Measurements from ENCODE around the gene WHRN. TPM values are rescaled to one million over a fixed set of nuclear protein-coding genes. Genes with fewer than 3 reads are reported as not detected.

The WHRN gene
- total RNA-seq, 1 donor from 2014 or later: 9.1 TPM

DNA sequence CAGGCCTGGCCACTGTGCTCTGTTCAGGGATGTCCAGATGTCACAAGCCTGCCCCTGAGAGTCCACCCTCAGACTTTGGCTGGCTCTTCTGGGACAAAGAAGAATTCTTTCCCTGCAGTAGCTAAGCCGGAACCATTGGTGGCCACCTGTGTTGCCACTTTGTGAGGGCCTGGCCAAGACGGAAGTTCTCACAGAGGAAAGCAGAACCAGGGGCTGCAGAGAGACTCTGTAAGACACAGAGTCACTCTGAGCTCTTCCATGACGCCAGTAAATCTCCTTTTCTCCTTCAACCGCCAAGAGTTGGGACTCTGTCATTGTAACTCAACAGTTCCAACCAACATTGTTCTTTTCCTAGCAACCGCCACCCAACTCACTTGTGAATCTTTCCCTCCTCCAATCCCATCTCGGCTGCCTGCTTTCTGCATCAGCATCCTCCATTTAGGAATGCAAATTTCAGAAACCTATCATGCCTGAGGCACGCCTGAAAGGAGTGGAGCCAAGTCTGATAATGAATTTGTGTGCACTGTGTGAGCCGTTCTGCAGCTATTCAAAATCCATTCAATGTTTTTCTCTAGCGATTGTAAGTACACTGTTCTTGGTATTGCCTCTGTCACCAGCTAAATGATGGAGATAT lies 44.5 kb upstream of the WHRN start:
- no peak overlapping the region for H3K4me3 ChIP-seq
- TF ChIP-seq, protein P1, sequence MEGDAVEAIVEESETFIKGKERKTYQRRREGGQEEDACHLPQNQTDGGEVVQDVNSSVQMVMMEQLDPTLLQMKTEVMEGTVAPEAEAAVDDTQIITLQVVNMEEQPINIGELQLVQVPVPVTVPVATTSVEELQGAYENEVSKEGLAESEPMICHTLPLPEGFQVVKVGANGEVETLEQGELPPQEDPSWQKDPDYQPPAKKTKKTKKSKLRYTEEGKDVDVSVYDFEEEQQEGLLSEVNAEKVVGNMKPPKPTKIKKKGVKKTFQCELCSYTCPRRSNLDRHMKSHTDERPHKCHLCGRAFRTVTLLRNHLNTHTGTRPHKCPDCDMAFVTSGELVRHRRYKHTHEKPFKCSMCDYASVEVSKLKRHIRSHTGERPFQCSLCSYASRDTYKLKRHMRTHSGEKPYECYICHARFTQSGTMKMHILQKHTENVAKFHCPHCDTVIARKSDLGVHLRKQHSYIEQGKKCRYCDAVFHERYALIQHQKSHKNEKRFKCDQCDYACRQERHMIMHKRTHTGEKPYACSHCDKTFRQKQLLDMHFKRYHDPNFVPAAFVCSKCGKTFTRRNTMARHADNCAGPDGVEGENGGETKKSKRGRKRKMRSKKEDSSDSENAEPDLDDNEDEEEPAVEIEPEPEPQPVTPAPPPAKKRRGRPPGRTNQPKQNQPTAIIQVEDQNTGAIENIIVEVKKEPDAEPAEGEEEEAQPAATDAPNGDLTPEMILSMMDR (IDR thresholded peaks at IDR 0.05): no peak
- TF ChIP-seq POLR2AphosphoS5 (IDR thresholded peaks at IDR 0.05; ENCODE audit: insufficient read depth in 1 of 2, low read depth in 1 of 2): no peak
- TF ChIP-seq POLR2A (IDR thresholded peaks at IDR 0.05): no peak
- no peaks in the 10 kb centered on the region for H3K36me3 ChIP-seq
- no peak for DNase-seq (ENCODE audit: extremely low spot score in 2 of 2)
- no peaks in the 10 kb centered on the region for H3K9me3 ChIP-seq
- H3K4me1 ChIP-seq: peaks cover 8% of the 10 kb centered on the region
- intact Hi-C loops (cut with DNase I): no loop called here
- H3K27ac ChIP-seq: no peak overlapping the region
- H3K27me3 ChIP-seq: no peaks in the 10 kb centered on the region

DNA sequence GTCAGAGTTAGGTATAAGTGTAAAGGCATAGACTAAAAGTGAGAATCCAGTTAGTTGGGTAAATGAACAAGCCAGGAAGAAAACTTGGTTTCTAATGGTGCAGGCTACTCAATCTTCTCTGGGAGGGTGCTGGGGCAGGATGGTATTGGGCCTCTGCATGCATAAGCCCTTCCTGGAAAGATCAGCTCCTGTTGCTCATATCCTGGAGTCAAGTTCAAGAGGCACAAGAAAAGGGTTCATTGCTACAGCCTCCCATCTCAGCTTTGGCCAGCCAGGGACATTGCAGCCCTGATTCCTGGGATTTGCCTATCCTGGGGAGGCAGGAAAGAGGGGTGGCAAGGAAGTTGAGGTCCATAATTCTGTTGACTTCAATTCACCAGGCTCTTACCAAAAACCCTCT lies 41.6 kb upstream of the WHRN start:
- intact Hi-C loops (cut with DNase I): no loop called here
- no peak for DNase-seq (ENCODE audit: extremely low spot score in 2 of 2)

DNA sequence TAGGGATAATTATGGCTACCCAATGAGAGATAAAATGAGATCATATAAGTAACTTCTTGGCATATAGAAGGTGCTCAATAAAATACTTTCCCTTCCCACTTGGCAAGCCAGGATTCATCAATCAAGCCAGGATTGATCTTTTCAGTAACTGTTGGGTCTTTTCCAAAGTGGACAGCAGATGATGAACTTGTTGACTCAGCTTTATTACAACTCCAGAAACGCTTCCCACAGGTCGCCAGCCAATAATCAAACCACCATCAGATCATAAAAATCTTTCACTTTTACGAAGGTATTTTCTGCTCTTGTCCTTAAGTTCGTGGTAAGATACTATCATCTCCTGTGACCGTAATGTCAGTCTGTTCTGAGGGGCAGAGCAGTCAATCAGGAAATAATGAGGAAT lies 39.8 kb upstream of the WHRN start:
- H3K36me3 ChIP-seq: no peaks in the 10 kb centered on the region
- no peak for DNase-seq (ENCODE audit: extremely low spot score in 2 of 2)
- no peak overlapping the region for H3K27ac ChIP-seq
- H3K4me3 ChIP-seq: no peak overlapping the region
- TF ChIP-seq, protein P1 (IDR thresholded peaks at IDR 0.05): no peak
- no peak for TF ChIP-seq POLR2A (IDR thresholded peaks at IDR 0.05)
- TF ChIP-seq POLR2AphosphoS5 (IDR thresholded peaks at IDR 0.05; ENCODE audit: insufficient read depth in 1 of 2, low read depth in 1 of 2): no peak
- no peaks in the 10 kb centered on the region for H3K27me3 ChIP-seq
- intact Hi-C loops (cut with DNase I): no loop called here
- H3K9me3 ChIP-seq: no peaks in the 10 kb centered on the region
- H3K4me1 ChIP-seq: no peaks in the 10 kb centered on the region

More for the DNA sequence above, 41.6 kb upstream of the WHRN start:
- no peak overlapping the region for H3K4me3 ChIP-seq
- no peak overlapping the region for H3K27ac ChIP-seq
- peaks cover 3% of the 10 kb centered on the region for H3K4me1 ChIP-seq
- TF ChIP-seq, protein P1 (IDR thresholded peaks at IDR 0.05): no peak
- TF ChIP-seq POLR2A (IDR thresholded peaks at IDR 0.05) (no peak), POLR2AphosphoS5 (IDR thresholded peaks at IDR 0.05; ENCODE audit: insufficient read depth in 1 of 2, low read depth in 1 of 2) (no peak)
- no peaks in the 10 kb centered on the region for H3K27me3 ChIP-seq
- no peaks in the 10 kb centered on the region for H3K36me3 ChIP-seq
- H3K9me3 ChIP-seq: no peaks in the 10 kb centered on the region

DNA sequence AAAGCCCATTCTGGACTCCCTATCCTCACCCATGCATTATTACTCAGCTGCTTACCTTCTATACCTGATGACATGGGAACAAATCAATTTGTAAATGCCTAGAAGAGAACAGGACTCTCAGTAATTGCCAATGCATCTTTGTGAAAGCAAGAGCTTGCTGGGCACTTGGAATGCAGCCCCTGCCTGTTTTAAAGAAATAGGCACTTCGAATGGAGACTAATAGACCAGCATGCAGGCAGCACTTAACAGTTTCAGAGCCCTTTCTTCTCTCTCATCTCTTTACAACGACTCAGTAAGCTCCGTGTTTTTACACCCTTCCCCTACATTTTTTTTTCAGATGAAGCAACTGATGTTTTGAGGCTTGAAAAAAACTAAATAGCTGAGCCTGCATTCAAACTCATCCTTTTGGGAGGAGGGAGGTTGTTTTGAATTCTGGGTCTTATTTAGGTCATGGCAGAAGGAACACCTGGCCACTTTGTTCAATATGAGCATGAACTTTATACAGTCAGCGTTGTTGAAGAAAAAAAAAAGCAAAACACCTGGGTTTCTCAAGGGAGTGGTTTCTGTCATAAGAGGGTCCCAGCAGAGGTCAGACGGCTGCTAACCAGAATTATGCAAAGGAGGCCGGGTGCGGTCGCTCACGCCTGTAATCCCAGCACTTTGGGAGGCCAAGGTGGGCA lies 34.6 kb upstream of the WHRN start:
- Histone ChIP-seq H3K4me1 (no peaks in the 10 kb centered on the region), H3K9me3 (no peaks in the 10 kb centered on the region), H3K27ac (no peak overlapping the region), H3K27me3 (no peaks in the 10 kb centered on the region), H3K36me3 (no peaks in the 10 kb centered on the region), H3K4me3 (no peak overlapping the region)
- no peak for DNase-seq (ENCODE audit: extremely low spot score in 2 of 2)
- TF ChIP-seq, protein P1 (IDR thresholded peaks at IDR 0.05): no peak
- no peak for TF ChIP-seq POLR2AphosphoS5 (IDR thresholded peaks at IDR 0.05; ENCODE audit: insufficient read depth in 1 of 2, low read depth in 1 of 2)
- no peak for TF ChIP-seq POLR2A (IDR thresholded peaks at IDR 0.05)
- intact Hi-C loops (cut with DNase I): no loop called here

DNA sequence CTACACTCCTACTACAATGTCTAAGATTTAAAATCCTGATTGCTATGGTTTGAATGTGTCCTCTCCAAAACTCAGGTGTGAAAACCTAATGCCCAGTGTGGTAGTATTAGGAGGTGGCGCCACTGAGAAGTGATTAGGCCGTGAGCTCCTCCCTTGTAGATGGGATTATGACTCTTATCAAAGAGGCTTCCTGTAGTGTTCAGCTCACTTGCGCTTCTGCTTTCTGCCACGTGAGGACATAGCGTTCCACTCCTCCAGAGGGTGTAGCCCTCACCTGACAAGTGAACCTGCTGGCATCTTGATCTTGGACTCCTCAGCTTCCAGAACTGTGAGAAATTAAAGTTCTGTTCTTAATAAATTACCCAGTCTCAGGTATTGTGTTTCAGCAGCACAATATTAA lies 33.0 kb upstream of the WHRN start:
- H3K36me3 ChIP-seq: no peaks in the 10 kb centered on the region
- DNase-seq (ENCODE audit: extremely low spot score in 2 of 2): no peak
- no peak overlapping the region for H3K27ac ChIP-seq
- no peak for TF ChIP-seq POLR2A (IDR thresholded peaks at IDR 0.05)
- TF ChIP-seq, protein P1 (IDR thresholded peaks at IDR 0.05): no peak
- TF ChIP-seq POLR2AphosphoS5 (IDR thresholded peaks at IDR 0.05; ENCODE audit: insufficient read depth in 1 of 2, low read depth in 1 of 2): no peak
- no peaks in the 10 kb centered on the region for H3K27me3 ChIP-seq
- H3K4me1 ChIP-seq: no peaks in the 10 kb centered on the region
- intact Hi-C loops (cut with DNase I): no loop called here
- no peak overlapping the region for H3K4me3 ChIP-seq
- no peaks in the 10 kb centered on the region for H3K9me3 ChIP-seq
